HCEC 1CT (cell line): Measurements from ENCODE around the gene PNPLA8.
A peak's percentile ranks its signal among the peaks of the same experiment; 100 is the strongest.
"Not testable (repeated sequence)": the region's sequence is repeated elsewhere in the genome, so short reads cannot be mapped to it uniquely, and the experiment has no call there.

Source experiments
- DNase-seq: peaks from one replicate; pipeline ENCODE4 v3.0.0-alpha.2; 2017

PNPLA8 gene

DNA sequence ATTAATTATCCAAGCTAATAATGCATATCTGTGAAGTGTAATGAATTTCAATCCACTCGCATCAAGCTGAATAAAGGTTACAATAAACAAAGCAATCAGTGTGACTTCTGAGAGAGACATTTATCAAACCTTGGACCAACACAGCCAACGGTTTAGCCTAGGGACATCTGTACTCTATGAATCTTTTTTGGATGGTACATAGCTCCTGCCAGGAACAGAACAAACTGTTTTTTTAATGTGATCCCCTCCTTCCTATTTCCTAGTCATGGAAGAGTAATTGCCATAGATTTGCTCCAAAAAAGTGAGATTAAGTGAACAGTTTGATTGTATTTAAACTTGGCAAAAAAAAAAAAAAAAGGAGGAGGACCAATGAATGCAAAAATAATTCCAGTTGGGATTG is 58.5 kb downstream of the PNPLA8 start:
- no peak for DNase-seq

DNA sequence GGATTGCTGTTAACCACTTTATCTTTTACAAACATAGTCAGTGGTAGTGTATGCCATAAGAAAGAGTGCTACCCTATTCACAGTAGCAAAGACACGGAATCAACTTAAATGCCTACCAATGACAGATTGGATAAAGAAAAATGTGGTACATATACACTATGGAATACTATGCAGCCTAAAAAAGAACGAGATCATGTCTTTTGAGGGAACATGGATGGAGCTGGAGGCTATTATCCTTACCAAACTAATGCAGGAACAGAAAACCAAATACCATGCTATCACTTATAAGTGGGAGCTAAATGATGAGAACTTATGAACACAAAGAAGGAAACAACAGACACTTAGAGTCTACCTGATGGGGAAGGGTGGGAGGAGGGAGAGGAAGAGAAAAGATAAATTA is 59.6 kb downstream of the PNPLA8 start:
- DNase-seq = not testable (repeated sequence)

DNA sequence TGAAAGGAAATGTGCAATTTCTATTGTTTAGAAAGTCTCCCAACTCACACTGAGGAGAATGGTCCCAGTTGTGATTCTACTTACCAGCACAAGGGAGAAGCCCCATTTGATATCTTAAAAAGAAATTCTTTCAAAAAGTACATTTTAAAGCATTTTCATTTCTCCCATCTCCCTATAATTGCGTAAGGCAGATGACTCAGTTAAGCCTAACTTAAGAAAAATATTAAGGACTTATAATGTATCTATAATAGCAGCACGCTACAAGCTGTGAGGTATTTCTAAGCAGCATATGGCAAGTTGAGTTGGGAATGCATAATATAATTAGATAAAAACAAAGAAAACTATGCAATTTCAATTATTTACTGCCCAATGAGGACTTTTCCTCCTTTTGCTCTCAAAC is 61.2 kb downstream of the PNPLA8 start:
- DNase-seq = no peak

DNA sequence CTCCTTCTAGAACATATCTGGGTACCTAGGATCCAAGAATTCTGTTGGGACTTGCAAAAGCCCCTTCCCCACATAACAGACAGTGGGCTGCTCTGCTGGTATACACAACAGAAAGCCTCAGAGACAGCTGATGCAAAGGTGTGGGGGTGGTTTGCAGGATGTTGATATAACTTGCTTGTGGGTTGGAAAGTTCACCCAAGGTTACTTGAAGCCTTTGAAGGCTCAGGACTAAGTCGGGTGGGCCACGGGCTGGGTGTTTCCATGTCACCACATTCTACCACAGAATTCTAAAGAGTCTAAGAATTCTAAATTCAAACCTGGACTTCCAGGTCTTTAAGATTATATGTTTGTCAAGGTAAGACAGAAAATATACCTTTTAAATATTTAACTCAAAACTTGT is 62.3 kb downstream of the PNPLA8 start:
- no peak for DNase-seq

DNA sequence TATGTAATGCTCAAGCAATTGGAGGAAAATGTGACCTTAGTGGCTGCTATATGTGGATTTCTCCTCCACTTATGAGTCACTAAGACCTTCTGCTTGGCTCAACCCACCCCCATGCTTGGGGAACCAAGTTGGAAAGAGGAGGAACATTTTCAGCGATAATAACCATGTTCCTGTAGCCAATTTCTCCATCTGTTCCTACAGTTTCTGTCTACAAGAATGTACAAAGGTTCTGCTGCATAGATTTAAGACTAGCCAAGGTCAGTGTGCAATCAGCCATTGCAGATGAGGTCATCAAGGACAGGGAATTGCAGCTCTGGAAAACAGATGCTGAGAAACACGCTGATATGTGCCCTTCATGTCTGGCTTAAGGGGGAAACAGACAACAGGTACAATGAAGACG is 64.1 kb downstream of the PNPLA8 start:
- no peak for DNase-seq

DNA sequence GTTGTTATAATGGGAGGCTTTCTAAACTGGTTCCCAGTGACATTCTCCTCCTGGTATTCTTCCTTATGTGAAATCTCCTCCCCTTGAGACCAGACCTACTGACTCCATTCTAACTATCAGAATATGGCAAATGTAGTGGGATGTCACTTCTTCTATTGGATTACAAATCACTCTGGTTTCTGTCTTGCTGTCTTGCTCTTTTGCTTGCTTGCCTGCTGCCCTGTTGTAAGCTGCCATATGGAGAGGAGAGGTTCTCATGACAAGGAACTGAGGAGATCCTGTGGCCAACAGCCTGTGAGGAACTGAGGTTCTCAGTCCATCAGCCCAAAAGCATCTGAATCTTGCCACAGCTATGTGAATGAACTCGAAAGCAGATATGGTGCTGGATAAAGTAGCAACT is 65.0 kb downstream of the PNPLA8 start:
- no peak for DNase-seq

DNA sequence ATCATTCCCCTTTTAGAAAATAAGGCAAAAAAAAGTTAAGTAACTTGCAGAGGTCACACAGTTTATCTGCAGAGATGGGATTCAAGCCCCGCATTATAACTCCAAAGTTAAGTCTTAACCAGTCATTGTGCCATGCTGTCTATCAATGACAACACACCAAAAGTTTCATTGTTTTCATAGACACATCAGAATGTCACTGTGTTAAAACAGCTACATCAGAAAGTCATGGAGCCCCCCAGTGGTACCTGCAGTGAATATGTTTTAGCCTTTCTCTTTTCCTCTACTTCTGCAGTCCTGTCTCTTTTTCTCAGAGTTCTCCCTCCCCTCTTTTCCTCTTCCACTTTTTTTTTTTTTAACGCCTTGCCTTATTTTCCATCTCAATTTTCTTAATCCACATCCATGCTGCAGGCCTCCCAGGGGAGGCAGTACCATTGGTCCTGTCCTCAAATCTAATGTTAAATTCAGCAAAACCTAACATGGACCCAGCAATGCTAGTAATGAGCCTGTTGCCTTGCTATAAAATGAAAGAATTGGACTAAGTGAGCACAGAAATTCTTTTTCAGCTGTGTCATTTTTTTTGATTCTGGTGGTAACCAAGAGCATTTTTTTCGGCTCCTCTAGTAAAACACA is 65.9 kb downstream of the PNPLA8 start:
- peak; percentile 29 for DNase-seq

DNA sequence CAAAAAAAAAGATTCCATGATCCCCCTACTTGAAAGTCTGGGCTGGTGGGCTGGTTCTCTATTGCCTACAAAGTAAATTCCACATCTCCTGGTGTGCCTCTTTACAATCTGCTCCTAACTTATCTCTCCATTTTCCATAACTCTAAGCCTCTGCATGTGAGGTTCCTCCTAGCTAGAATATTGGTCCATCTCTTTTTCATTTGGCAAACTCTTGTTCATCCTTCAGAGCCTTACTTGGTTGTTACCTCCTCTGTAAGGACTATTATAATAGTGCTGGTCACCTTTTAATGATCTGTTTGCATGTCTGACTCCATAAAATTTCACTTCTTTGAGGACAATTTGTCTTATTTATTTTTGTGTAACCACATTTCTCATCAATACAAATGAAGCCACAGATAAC is 68.1 kb downstream of the PNPLA8 start:
- DNase-seq = no peak

DNA sequence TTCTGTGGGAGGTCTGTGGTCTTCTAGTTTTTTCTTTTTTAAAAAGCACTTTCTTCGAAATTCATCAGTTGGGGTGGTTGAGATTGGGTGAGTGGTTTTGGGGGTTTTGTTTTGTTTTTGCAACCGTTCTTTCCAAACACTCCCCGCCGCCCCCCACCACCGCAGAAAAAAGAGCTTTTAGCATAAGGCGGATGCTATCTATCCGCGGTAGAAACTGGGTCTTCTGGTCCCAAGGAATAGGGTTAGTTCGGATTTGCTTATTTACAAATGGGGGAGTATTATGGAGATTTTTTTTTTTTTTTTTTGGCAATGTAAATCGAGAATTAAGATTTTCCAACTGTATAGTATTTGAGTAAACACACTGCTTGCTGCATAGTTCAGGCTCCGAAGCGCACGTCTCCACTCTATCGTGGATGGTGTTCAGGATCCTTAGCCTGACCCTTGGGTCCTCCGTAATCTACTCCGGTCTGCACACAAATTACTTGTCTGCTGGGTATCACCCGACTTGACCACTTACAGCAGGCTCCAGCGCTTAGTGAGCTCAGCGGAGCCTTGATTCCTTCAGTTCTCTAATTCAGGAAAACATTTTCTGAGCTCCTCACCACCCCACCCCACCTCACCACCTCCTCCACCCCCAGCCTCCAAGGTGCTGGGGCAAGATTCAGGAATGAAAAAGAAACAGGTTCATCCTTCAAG is 68.9 kb downstream of the PNPLA8 start:
- DNase-seq = no peak

DNA sequence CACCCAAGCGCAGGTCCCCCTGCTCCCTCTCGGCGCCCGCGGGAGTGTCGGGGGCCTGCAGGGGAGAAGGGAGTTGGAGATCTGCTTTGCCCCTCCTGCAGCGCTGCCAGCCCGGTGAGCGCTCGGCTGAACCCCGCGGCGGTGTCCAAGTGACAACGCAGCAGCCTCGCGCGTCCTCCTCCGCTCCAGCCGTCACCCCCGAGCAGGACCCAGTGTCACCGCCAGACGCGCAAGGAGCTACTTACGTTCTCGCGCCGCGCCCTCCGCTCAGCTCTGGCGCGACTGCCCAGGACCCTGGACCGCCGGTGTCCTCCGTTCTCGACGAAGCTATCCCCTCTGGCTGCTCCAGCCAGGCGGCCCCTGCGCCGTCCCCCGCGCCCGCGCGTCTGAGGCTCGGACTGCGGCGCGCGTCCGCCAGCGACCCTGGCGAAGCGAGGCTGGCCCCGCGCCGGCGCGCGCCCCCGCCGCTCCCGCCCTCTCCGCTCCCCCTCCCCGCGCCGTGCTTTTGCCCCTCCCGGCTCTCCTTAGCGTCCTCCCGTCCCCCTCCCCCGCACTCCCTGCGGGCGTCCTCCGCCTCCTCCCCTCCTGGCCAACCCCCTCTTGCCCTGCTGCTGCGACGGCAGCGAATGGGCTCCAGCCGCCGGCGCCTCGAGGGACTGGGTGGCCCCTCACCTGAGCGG is 69.8 kb downstream of the PNPLA8 start, which contains the start of gene NRCAM:
Gene NRCAM, minus strand, starts transcription at position 439 of the 680 bp plus-strand sequence. CDS start 216,372 bp downstream, outside the sequence.
- peak; percentile 24 for DNase-seq

DNA sequence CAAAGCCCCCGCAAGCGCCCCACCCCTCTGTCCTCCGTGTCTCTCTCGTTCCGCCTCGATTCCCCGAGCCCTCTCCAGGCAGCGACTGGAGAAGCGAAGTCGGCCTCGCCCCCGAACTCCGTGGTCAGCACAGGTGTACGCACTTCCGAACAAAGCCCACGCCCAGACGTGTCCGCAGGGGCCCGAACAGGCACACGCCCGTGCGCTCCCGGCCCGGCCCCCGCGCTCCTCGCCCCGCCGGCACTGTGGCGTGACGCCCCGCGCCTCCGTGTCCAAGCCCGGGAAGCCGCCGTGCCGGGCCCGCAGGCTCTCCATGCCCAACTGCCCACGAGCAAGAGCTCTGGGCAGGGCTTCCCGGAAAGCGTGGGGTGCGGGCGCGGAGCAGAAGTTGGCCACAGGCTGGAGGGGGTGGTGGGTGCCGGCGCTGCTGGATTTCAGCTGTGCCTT is 70.4 kb downstream of the PNPLA8 start:
- DNase-seq = no peak

DNA sequence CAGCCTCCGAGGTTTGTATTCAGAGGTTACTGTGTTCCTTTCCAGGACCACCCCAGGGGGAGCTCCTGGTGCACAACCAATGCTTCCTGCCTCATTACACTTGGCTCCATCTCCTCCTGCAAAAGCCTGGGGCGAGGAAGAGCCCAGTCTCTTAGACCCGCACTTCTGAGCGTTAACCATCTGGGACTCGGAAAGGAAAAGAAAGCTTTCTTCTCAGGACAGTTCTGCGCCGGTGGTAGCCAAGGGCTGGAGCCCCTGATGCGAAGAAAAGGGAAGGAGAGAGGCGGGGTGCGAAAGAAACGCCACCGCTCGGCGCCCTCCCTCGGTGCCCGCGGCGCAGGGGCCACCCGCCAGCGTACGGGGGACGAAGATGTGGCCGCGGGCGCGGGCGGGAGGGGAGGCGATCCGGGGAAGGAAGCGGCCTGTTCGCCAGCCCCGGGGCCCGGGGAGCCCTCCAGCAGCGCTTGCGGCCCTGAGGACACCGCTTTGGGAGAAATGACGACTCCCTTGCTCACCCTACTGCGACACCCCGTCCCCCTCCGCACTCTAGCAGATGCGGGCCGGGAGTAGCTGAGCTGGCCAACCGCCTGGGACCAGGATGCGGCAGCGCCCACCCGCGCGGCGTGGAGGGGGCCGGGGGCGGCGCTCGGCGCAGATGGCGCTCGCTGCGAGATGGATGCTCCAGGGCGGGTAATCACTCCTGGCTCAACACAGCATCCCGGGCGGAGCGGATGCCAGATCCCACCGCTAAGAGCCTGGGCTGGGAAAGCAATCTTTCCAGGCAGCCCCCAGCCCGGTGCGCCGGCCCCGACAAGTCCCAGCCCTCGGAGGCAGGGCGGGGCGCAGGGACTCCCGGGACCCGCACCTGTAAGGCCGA is 71.0 kb downstream of the PNPLA8 start:
- peak; percentile 12 for DNase-seq

DNA sequence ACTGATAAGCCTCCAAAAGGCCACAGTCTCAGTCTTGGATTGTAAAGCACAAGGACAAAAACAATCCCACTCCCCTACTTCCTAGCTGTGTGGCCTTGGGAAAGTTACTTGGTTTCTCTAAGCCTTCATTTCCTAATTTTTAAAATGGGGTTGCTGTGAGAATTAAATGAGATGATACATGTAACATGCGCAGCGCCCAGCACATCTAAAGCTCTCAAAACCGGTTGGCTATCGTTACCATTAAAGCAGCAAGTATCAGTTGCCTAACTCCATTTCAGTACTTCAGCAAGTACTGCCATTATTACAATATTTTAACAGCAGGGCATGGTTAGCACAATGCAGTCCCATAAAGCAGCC is 71.6 kb downstream of the PNPLA8 start:
- no peak for DNase-seq

DNA sequence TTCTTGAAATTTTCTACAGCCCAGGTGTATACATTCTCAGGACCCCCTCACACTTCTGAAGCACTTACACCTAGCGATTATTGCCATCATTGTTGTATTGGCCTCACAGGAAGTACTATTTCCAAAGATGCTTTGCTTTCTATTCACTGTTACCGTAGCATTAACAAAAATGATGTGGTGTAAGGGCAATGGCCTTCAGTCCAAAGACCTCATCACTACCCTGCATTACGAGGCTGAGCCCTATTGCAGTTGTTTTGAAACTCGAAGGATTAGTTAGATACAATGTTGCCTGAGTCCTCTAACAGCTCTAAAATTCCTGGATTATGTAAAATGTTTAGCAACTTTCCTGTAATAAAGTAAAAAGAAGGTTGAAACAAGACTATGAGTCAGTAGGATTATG is 72.6 kb downstream of the PNPLA8 start:
- DNase-seq = no peak

DNA sequence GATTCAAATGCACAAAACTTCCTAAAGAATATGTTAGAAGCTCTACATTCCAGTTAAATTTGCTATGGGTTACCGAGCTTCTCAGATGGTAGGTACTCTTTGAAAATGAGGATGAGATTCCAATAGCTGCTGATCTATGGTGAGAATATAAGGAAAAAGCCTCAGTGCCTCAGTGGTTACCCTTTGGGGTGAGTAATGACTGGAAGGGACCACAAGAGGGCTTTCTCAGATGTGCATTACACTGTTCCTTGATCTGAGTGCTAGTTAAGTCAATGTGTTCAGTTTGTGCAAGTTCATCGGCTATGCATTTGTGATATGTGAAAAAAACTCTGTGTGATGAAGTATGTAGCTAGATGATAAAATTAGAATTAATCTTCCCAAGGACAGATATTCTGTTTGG is 73.2 kb downstream of the PNPLA8 start:
- DNase-seq = peak; percentile 46

DNA sequence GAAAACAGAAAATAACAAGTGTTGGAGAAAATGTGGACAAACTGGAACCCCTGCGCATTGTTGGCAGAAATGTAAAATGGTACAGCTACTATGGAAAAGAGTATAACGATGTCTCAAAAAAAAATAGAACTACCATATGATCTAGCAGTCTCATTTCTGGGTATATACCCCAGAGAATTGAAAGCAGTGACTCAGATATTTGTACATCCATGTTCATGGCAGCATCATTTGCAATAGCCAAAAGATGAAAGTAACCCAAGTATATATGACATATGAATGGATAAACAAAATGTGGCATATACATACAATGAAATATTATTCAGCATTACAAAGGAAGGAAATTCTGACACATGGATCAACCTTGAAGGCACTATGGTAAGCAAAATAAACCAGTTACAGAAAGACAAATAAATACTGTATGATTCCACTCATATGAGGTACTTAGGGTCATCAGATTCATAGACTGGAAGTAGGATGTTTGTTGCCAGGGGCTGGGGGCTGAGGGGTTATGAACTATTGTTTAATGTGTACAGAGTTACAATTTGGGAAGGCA is 74.6 kb downstream of the PNPLA8 start:
- DNase-seq = no peak

DNA sequence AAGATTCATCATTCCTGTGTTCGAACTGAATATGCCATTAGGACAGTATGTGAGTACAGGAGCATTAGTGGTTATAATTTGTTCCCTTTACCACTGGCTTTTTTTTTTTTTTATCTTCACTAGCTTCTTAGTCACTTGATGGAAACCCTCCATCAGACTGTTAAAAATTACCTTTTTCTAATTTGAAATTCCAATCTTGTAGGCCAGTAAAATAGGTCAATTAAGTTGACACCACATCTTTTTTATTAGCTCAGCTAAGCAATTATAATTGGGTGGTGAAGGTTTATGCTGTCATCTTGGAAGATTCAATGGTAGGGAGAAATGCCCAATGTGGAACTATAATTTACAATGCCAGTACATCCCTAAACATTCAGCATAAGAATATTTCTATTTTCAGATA is 75.8 kb downstream of the PNPLA8 start:
- DNase-seq = no peak

DNA sequence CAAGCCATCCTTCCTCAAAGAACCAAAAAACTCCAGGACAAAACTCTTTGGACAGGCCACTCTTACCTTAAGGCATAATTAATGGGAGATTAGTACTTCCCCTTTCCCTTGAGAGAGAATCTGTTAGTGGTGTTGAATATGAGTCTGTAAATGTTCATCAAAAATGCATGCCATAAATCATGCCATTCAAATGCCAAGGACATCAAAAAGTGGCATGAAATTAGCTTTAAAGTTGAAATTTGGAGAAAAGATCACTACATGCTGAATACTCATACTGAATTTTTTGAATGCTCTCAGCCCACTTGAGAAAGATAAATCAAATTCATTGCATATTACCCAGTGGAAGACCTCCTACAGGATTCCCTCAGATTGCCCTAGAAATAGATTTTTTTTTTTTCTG is 76.4 kb downstream of the PNPLA8 start:
- DNase-seq = no peak

DNA sequence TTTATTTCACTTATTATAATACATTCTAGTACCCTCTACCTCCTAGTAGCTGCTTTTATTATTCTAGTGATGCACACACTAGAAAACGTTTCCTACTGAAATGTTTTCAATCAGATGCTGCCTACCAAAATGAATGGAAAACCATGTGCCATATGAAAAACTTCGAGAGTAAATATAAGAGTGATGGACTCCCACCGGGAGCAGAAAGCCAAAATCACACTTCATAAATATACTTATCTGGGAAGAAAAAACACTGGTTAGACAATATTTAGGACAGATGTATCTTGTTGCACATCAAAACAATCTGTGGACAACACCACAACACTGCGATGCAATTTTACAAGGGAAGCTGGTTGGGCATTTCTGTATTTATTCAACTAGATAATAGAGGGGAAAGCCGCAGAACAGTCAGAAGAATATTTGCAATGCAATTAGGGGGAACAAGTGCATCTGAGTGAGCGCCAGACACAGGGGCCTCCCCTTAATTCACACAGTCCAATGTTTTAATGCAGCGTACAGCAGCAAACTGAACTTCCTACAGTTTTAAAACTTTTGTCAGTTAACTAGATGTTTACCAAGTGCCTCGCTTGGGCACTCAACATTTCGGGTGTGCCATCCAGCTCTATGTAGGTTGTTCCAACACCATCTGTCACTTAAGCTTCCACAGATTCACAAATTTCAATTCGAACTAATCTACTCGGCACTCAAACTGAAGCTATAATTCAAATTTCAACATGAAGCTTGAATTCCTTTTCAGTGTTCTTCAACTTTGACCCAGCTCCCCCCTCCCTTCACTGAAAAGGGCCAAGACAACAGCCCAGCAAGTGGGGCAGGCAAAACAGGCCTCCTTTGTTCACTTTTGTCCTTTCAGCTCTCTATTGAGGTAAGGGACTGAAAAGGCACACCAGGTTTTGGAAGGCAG is 77.1 kb downstream of the PNPLA8 start:
- DNase-seq = no peak

DNA sequence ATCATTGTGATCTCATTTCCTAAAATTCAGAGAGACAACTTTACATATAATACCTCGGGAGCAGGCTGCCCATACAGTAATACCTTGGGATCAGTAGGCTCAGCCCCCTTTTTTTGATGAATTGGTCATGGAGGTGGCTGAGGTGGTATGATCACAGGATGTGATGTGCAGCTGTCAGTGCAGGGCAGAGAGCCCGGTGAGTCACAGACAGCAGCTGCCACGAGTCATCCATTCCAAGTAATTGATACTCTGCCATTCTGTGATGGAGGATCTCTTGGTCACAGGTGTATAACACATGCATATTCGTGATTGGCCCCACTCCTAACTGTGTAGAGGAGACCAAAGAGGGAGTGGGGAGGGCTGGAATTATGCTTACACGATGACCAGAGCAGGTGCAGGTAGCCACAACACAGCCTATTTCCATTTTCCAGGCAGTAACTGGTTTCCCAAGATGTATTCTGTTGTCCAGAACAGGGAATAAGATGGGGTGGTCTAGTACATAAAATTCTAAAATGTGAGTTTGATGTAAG is 83.8 kb downstream of the PNPLA8 start:
- peak; percentile 67 for DNase-seq

DNA sequence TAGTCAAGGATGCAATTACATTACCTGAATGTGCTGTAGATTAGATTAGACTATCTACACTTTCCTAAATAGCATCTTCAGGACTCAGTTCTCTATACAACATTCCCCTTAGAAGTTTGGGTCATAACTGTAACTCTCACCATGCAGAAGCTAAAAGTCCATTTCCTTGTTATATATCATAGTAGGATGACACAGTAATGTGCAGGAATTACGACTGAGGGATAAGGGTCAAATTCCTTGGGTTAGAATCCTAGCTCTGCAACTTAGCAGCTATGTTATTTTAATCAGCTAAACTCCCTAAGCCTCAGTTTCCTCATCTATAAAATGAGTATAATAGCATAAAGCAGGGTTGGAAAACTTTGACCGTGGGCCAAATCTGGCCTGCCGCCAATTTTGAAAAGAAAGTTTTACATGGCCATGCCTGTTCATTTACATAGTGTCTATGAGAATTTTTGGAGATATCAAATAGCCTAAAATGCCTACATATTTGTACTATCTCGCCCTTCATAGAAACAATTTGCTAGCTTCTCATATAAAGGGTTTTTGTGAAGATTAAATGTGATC is 84.5 kb downstream of the PNPLA8 start:
- DNase-seq = peak; percentile 62
